H9 (cell line): ENCODE data around the gene CLIP1. TPM values are rescaled to one million over a fixed set of nuclear protein-coding genes. Genes with fewer than 3 reads are reported as not detected.

Experiments used
- DNase-seq: peaks from one replicate; pipeline ENCODE4 v3.0.0-alpha.2; 2017
- H2AFZ ChIP-seq: one replicate; pipeline ENCODE4 v1.6.1; 2013; ENCODE audit warnings: mild to moderate bottlenecking, low read length, control low read depth, moderate library complexity
- H2AK5ac ChIP-seq: 2 replicates; pipeline ENCODE4 v1.6.1; 2013; ENCODE audit warnings: low read length, control low read depth, mixed read lengths; ENCODE audit not compliant: insufficient read length
- H2BK120ac ChIP-seq: one replicate; pipeline ENCODE4 v1.6.1; 2013; ENCODE audit warnings: low read depth, mild to moderate bottlenecking, low read length, control low read depth, inconsistent platforms; ENCODE audit not compliant: poor library complexity, severe bottlenecking
- H2BK12ac ChIP-seq: 2 replicates; pipeline ENCODE4 v1.6.1; 2013; ENCODE audit warnings: low read length, control low read depth, mixed read lengths, low read depth; ENCODE audit not compliant: insufficient read length
- H2BK15ac ChIP-seq: 2 replicates; pipeline ENCODE4 v1.6.1; 2013; ENCODE audit warnings: low read depth, low read length, control low read depth
- H2BK20ac ChIP-seq: one replicate; pipeline ENCODE4 v1.6.1; 2013; ENCODE audit warnings: low read depth, mild to moderate bottlenecking, low read length, control low read depth, inconsistent platforms; ENCODE audit not compliant: poor library complexity, severe bottlenecking
- H2BK5ac ChIP-seq: 2 replicates; pipeline ENCODE4 v1.6.1; 2013; ENCODE audit warnings: low read length, control low read depth, mixed read lengths; ENCODE audit not compliant: insufficient read length
- H3K14ac ChIP-seq: 2 replicates; pipeline ENCODE4 v1.6.1; 2013; ENCODE audit warnings: low read length, control low read depth; ENCODE audit not compliant: insufficient read depth
- H3K18ac ChIP-seq: 2 replicates; pipeline ENCODE4 v1.6.1; 2013; ENCODE audit warnings: low read depth, mild to moderate bottlenecking, mixed read lengths, low read length, control low read depth; ENCODE audit not compliant: insufficient read length
- H3K23ac ChIP-seq: 2 replicates; pipeline ENCODE4 v1.6.1; 2013; ENCODE audit warnings: low read length, control low read depth, mixed read lengths, low read depth; ENCODE audit not compliant: insufficient read length
- H3K23me2 ChIP-seq: 2 replicates; pipeline ENCODE4 v1.6.1; 2013; ENCODE audit warnings: low read depth, mild to moderate bottlenecking, mixed read lengths, low read length, control low read depth; ENCODE audit not compliant: insufficient read length, poor library complexity, severe bottlenecking
- H3K27ac ChIP-seq: 2 replicates; pipeline ENCODE4 v1.5.1; 2013; ENCODE audit warnings: low read length, control low read depth, mixed read lengths, low read depth; ENCODE audit not compliant: insufficient read length
- H3K27me3 ChIP-seq: 2 replicates; pipeline ENCODE4 v1.6.1; 2013; ENCODE audit warnings: low read length, control low read depth, inconsistent platforms; ENCODE audit not compliant: insufficient read depth
- H3K4ac ChIP-seq: 2 replicates; pipeline ENCODE4 v1.6.1; 2013; ENCODE audit warnings: low read depth, mild to moderate bottlenecking, control low read depth, inconsistent platforms, low read length, moderate library complexity
- H3K4me1 ChIP-seq: 2 replicates; pipeline ENCODE4 v1.6.1; 2013; ENCODE audit warnings: low read length, control low read depth, inconsistent platforms; ENCODE audit not compliant: insufficient read depth
- H3K4me2 ChIP-seq: 2 replicates; pipeline ENCODE4 v1.6.1; 2013; ENCODE audit warnings: low read length, control low read depth, mixed read lengths; ENCODE audit not compliant: insufficient read length, insufficient read depth
- H3K56ac ChIP-seq: 2 replicates; pipeline ENCODE4 v1.6.1; 2013; ENCODE audit warnings: low read depth, mild to moderate bottlenecking, mixed read lengths, low read length, control low read depth; ENCODE audit not compliant: insufficient read length
- H3K79me1 ChIP-seq: 2 replicates; pipeline ENCODE4 v1.6.1; 2013; ENCODE audit warnings: low read depth, mild to moderate bottlenecking, moderate library complexity, low read length, control low read depth, inconsistent platforms; ENCODE audit not compliant: insufficient read depth, poor library complexity, severe bottlenecking
- H3K79me2 ChIP-seq: 2 replicates; pipeline ENCODE4 v1.6.1; 2013; ENCODE audit warnings: low read length, control low read depth, inconsistent platforms; ENCODE audit not compliant: insufficient read depth
- H3K9ac ChIP-seq: 2 replicates; pipeline ENCODE4 v1.6.1; 2013; ENCODE audit warnings: low read length, control low read depth, mixed read lengths; ENCODE audit not compliant: insufficient read length; ENCODE audit errors: extremely low read depth
- H3K9me3 ChIP-seq: one replicate; pipeline ENCODE4 v1.6.1; 2013; ENCODE audit warnings: low read depth, low read length, inconsistent platforms; ENCODE audit not compliant: control insufficient read depth
- H3T11ph ChIP-seq: one replicate; pipeline ENCODE4 v1.6.1; 2013; ENCODE audit warnings: mild to moderate bottlenecking, low read length, control low read depth, inconsistent platforms
- H4K20me1 ChIP-seq: one replicate; pipeline ENCODE4 v1.6.1; 2013; ENCODE audit not compliant: control insufficient read depth, insufficient read length, insufficient read depth
- H4K5ac ChIP-seq: 2 replicates; pipeline ENCODE4 v1.6.1; 2013; ENCODE audit warnings: low read depth, mild to moderate bottlenecking, mixed read lengths, low read length, control low read depth; ENCODE audit not compliant: insufficient read length
- H4K8ac ChIP-seq: replicated peaks from 2 replicates; pipeline ENCODE4 v1.6.1; 2013; ENCODE audit warnings: low read length, control low read depth, mixed read lengths, low read depth; ENCODE audit not compliant: insufficient read length
- H4K91ac ChIP-seq: 2 replicates; pipeline ENCODE4 v1.6.1; 2013; ENCODE audit warnings: low read depth, mild to moderate bottlenecking, moderate library complexity, mixed read lengths, low read length, control low read depth; ENCODE audit not compliant: insufficient read length
- H3K27ac Mint-ChIP-seq, 3 experiments: 2 replicates in 2 of 3; 3 replicates in 1 of 3; pipeline ENCODE4 v1.8.0; 2020 to 2021; ENCODE audit warnings: mixed read lengths in 3 of 3, mild to moderate bottlenecking in 1 of 3, moderate library complexity in 1 of 3
- H3K27me3 Mint-ChIP-seq: 2 replicates; pipeline ENCODE4 v1.8.0; 2021; ENCODE audit warnings: low read depth, mild to moderate bottlenecking, moderate library complexity, mixed read lengths
- H3K36me3 Mint-ChIP-seq, 3 experiments: 2 replicates in 2 of 3; 3 replicates in 1 of 3; pipeline ENCODE4 v1.8.0; 2020 to 2021; ENCODE audit warnings: low read depth in 3 of 3, mixed read lengths in 3 of 3; ENCODE audit not compliant: insufficient read depth in 1 of 3
- H3K4me1 Mint-ChIP-seq, 2 experiments: 2 replicates each; pipeline ENCODE4 v1.8.0; 2020; ENCODE audit warnings: mixed read lengths in 2 of 2
- H3K4me3 Mint-ChIP-seq, 2 experiments: 2 replicates in 1 of 2; 3 replicates in 1 of 2; pipeline ENCODE4 v1.8.0; 2020 to 2021; ENCODE audit warnings: mild to moderate bottlenecking in 2 of 2, mixed read lengths in 2 of 2, moderate library complexity in 1 of 2
- H3K9me3 Mint-ChIP-seq, 2 experiments: 2 replicates in 1 of 2; 3 replicates in 1 of 2; pipeline ENCODE4 v1.8.0; 2020; ENCODE audit warnings: mild to moderate bottlenecking in 2 of 2, mixed read lengths in 2 of 2, moderate library complexity in 1 of 2
- WGBS: extraction: QIAGEN DNeasy Blood & Tissue Kit; methylation state at CpG from one replicate; pipeline ENCODE4 v1.1.7; 2013; ENCODE audit warnings: missing lambda C conversion rate, low lambda C conversion rate, mixed read lengths; ENCODE audit not compliant: insufficient read length; ENCODE audit errors: extremely low coverage; 5-methylcytosine and 5-hydroxymethylcytosine counted together
- total RNA-seq: library from RNA; stranded (reverse); gene quantifications from 2 replicates; pipeline ENCODE4 v1.2.1, GENCODE V29; 2021
- TF ChIP-seq, protein P1 (sequence below): fragments of 200-600 bp; sonication (generic); conservative IDR thresholded peaks from 3 replicates; pipeline ENCODE4 v1.8.0; 2021; ENCODE audit warnings: antibody characterized with exemption, mild to moderate bottlenecking

Gene CLIP1
- total RNA-seq, 1 experiment from 2014 or later: 23.6 TPM

DNA sequence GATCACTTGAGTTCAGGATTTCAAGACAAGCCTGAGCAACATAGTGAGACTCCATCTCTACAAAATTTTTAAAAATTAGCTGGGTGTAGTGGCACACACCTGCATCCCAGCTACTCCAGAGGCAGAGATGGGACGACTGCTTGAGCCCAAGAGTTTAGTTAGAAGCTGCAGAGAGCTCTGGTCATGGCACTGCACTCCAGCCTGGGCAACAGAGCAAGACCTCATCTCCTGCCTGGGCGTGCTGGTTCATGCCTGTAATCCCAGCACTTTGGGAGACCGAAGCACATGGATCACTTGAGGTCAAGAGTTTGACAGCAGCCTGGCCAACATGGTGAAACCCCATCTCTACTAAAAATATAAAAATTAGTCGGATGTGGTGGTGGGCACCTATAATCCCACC, 20.2 kb downstream of the CLIP1 start:
- Histone ChIP-seq H3K9me3 (no peaks in the 10 kb centered on the region), H3K4ac (no peak overlapping the region), H3K23me2 (no peaks in the 10 kb centered on the region), H4K20me1 (no peaks in the 10 kb centered on the region), H3K23ac (no peak overlapping the region), H2BK12ac (no peak overlapping the region), H2BK5ac (no peak overlapping the region), H2AK5ac (no peak overlapping the region), H3K9ac (no peak overlapping the region), H3K4me2 (no peak overlapping the region), H3K56ac (no peak overlapping the region), H3T11ph (no peak overlapping the region), H3K18ac (no peak overlapping the region), H4K91ac (no peak overlapping the region), H3K79me1 (no peaks in the 10 kb centered on the region), H2BK20ac (no peak overlapping the region), H3K14ac (no peak overlapping the region), H4K5ac (no peak overlapping the region), H3K27ac (no peak overlapping the region), H2BK120ac (no peak overlapping the region), H4K8ac (no peak overlapping the region), H2AFZ (no peak overlapping the region), H2BK15ac (no peak overlapping the region), H3K27me3 (no peaks in the 10 kb centered on the region), H3K79me2 (no peaks in the 10 kb centered on the region; the same call in 1 of the 2 replicates), H3K4me1 (no peaks in the 10 kb centered on the region)
- TF ChIP-seq, protein P1, sequence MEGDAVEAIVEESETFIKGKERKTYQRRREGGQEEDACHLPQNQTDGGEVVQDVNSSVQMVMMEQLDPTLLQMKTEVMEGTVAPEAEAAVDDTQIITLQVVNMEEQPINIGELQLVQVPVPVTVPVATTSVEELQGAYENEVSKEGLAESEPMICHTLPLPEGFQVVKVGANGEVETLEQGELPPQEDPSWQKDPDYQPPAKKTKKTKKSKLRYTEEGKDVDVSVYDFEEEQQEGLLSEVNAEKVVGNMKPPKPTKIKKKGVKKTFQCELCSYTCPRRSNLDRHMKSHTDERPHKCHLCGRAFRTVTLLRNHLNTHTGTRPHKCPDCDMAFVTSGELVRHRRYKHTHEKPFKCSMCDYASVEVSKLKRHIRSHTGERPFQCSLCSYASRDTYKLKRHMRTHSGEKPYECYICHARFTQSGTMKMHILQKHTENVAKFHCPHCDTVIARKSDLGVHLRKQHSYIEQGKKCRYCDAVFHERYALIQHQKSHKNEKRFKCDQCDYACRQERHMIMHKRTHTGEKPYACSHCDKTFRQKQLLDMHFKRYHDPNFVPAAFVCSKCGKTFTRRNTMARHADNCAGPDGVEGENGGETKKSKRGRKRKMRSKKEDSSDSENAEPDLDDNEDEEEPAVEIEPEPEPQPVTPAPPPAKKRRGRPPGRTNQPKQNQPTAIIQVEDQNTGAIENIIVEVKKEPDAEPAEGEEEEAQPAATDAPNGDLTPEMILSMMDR: no peak
- DNase-seq: no peak
- no CpG with 5 or more reads among the region's 4 CpGs for WGBS
- Mint-ChIP-seq H3K27me3 (no peaks in the 10 kb centered on the region), H3K4me1 (peaks cover 16 to 20% of the 10 kb centered on the region in 2 experiments), H3K27ac (no peak overlapping the region), H3K9me3 (no peaks in the 10 kb centered on the region), H3K4me3 (no peak overlapping the region), H3K36me3 (no peaks in the 10 kb centered on the region; a peak in 1 of 7 replicates)
